Measurements from ENCODE around the gene DLK2. TPM values are rescaled to one million over a fixed set of nuclear protein-coding genes. Genes with fewer than 3 reads are reported as not detected.
"Not testable (repeated sequence)": the region's sequence is repeated elsewhere in the genome, so short reads cannot be mapped to it uniquely, and the experiment has no call there.

The DLK2 gene
- total and polyA plus RNA-seq, 2 experiments from 2014 or later = 0.21 to 0.47 TPM

DNA sequence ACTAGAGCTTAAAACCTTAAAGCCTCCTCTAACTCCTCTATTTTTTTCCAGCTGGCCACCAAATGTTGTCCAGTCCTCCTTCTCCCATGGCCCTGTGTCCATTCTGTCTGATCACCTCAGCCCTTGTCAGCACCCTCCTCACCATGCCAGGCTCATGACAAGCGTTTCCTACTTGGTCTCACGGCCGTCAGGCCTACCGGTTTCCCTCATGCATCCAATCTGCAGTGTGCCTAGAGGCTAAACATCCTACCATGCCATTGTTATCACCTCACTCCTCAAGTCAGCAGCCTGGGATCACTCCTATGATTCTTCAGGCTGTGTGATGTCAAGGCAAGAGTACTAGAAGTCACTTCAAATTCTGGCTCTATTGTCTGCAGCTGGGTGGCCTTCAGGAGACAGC, 12.4 kb upstream of the DLK2 start:
- H3K4me3 ChIP-seq = no peak overlapping the region
- no peaks in the 10 kb centered on the region for H3K9me2 ChIP-seq (ENCODE audit: insufficient read depth)
- no peak for ATAC-seq
- Mint-ChIP-seq H3K27me3 (ENCODE audit: insufficient read depth, low read depth, poor library complexity) (peaks cover 4% of the 10 kb centered on the region), H3K4me1 (peaks cover 5% of the 10 kb centered on the region), H3K27ac (no peak overlapping the region), H3K9me3 (no peaks in the 10 kb centered on the region), H3K4me3 (no peak overlapping the region), H3K36me3 (ENCODE audit: low read depth) (no peaks in the 10 kb centered on the region)
- H3K27ac ChIP-seq (ENCODE audit: low read depth) = no peak overlapping the region
- H4K20me1 ChIP-seq (replicated peaks; ENCODE audit: insufficient read depth) = no peaks in the 10 kb centered on the region
- TF ChIP-seq, protein P1, sequence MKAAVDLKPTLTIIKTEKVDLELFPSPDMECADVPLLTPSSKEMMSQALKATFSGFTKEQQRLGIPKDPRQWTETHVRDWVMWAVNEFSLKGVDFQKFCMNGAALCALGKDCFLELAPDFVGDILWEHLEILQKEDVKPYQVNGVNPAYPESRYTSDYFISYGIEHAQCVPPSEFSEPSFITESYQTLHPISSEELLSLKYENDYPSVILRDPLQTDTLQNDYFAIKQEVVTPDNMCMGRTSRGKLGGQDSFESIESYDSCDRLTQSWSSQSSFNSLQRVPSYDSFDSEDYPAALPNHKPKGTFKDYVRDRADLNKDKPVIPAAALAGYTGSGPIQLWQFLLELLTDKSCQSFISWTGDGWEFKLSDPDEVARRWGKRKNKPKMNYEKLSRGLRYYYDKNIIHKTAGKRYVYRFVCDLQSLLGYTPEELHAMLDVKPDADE (IDR thresholded peaks at IDR 0.05) = no peak
- TF ChIP-seq, protein P2, sequence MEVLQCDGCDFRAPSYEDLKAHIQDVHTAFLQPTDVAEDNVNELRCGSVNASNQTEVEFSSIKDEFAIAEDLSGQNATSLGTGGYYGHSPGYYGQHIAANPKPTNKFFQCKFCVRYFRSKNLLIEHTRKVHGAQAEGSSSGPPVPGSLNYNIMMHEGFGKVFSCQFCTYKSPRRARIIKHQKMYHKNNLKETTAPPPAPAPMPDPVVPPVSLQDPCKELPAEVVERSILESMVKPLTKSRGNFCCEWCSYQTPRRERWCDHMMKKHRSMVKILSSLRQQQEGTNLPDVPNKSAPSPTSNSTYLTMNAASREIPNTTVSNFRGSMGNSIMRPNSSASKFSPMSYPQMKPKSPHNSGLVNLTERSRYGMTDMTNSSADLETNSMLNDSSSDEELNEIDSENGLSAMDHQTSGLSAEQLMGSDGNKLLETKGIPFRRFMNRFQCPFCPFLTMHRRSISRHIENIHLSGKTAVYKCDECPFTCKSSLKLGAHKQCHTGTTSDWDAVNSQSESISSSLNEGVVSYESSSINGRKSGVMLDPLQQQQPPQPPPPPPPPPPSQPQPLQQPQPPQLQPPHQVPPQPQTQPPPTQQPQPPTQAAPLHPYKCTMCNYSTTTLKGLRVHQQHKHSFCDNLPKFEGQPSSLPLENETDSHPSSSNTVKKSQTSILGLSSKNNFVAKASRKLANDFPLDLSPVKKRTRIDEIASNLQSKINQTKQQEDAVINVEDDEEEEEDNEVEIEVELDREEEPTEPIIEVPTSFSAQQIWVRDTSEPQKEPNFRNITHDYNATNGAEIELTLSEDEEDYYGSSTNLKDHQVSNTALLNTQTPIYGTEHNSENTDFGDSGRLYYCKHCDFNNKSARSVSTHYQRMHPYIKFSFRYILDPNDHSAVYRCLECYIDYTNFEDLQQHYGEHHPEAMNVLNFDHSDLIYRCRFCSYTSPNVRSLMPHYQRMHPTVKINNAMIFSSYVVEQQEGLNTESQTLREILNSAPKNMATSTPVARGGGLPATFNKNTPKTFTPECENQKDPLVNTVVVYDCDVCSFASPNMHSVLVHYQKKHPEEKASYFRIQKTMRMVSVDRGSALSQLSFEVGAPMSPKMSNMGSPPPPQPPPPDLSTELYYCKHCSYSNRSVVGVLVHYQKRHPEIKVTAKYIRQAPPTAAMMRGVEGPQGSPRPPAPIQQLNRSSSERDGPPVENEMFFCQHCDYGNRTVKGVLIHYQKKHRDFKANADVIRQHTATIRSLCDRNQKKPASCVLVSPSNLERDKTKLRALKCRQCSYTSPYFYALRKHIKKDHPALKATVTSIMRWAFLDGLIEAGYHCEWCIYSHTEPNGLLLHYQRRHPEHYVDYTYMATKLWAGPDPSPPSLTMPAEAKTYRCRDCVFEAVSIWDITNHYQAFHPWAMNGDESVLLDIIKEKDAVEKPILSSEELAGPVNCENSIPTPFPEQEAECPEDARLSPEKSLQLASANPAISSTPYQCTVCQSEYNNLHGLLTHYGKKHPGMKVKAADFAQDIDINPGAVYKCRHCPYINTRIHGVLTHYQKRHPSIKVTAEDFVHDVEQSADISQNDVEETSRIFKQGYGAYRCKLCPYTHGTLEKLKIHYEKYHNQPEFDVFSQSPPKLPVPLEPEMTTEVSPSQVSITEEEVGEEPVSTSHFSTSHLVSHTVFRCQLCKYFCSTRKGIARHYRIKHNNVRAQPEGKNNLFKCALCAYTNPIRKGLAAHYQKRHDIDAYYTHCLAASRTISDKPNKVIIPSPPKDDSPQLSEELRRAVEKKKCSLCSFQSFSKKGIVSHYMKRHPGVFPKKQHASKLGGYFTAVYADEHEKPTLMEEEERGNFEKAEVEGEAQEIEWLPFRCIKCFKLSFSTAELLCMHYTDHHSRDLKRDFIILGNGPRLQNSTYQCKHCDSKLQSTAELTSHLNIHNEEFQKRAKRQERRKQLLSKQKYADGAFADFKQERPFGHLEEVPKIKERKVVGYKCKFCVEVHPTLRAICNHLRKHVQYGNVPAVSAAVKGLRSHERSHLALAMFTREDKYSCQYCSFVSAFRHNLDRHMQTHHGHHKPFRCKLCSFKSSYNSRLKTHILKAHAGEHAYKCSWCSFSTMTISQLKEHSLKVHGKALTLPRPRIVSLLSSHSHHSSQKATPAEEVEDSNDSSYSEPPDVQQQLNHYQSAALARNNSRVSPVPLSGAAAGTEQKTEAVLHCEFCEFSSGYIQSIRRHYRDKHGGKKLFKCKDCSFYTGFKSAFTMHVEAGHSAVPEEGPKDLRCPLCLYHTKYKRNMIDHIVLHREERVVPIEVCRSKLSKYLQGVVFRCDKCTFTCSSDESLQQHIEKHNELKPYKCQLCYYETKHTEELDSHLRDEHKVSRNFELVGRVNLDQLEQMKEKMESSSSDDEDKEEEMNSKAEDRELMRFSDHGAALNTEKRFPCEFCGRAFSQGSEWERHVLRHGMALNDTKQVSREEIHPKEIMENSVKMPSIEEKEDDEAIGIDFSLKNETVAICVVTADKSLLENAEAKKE (CRISPR knock-in tag; IDR thresholded peaks at IDR 0.05) = no peak
- TF ChIP-seq CREB1 (CRISPR knock-in tag; IDR thresholded peaks at IDR 0.05; ENCODE audit: low read depth) (no peak), ZNF114 (CRISPR knock-in tag; IDR thresholded peaks at IDR 0.05) (no peak), ZNF331 (CRISPR knock-in tag; IDR thresholded peaks at IDR 0.05; ENCODE audit: low read depth) (no peak), EZH2phosphoT487 (IDR thresholded peaks at IDR 0.05; ENCODE audit: unreplicated experiment) (no peak), STAT1 (IDR thresholded peaks at IDR 0.05; ENCODE audit: unreplicated experiment) (no peak), NANOG (IDR thresholded peaks at IDR 0.05; ENCODE audit: borderline replicate concordance) (no peak), JUNB (IDR thresholded peaks at IDR 0.05; ENCODE audit: unreplicated experiment) (no peak)
- TF ChIP-seq, protein P3, sequence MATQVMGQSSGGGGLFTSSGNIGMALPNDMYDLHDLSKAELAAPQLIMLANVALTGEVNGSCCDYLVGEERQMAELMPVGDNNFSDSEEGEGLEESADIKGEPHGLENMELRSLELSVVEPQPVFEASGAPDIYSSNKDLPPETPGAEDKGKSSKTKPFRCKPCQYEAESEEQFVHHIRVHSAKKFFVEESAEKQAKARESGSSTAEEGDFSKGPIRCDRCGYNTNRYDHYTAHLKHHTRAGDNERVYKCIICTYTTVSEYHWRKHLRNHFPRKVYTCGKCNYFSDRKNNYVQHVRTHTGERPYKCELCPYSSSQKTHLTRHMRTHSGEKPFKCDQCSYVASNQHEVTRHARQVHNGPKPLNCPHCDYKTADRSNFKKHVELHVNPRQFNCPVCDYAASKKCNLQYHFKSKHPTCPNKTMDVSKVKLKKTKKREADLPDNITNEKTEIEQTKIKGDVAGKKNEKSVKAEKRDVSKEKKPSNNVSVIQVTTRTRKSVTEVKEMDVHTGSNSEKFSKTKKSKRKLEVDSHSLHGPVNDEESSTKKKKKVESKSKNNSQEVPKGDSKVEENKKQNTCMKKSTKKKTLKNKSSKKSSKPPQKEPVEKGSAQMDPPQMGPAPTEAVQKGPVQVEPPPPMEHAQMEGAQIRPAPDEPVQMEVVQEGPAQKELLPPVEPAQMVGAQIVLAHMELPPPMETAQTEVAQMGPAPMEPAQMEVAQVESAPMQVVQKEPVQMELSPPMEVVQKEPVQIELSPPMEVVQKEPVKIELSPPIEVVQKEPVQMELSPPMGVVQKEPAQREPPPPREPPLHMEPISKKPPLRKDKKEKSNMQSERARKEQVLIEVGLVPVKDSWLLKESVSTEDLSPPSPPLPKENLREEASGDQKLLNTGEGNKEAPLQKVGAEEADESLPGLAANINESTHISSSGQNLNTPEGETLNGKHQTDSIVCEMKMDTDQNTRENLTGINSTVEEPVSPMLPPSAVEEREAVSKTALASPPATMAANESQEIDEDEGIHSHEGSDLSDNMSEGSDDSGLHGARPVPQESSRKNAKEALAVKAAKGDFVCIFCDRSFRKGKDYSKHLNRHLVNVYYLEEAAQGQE (IDR thresholded peaks at IDR 0.05; ENCODE audit: unreplicated experiment) = no peak
- H3K27me3 ChIP-seq (ENCODE audit: insufficient read depth) = no peaks in the 10 kb centered on the region
- H3F3A ChIP-seq (replicated peaks; ENCODE audit: low read depth) = no peaks in the 10 kb centered on the region
- no peaks in the 10 kb centered on the region for H3K79me2 ChIP-seq (replicated peaks; ENCODE audit: insufficient read depth)
- DNase-seq (ENCODE audit: low spot score) = no peak
- H3K36me3 ChIP-seq (ENCODE audit: insufficient read depth) = no peaks in the 10 kb centered on the region
- H2AFZ ChIP-seq = no peak overlapping the region
- no peaks in the 10 kb centered on the region for H3K4me1 ChIP-seq (ENCODE audit: insufficient read depth)
- no peak overlapping the region for H3K4me2 ChIP-seq

DNA sequence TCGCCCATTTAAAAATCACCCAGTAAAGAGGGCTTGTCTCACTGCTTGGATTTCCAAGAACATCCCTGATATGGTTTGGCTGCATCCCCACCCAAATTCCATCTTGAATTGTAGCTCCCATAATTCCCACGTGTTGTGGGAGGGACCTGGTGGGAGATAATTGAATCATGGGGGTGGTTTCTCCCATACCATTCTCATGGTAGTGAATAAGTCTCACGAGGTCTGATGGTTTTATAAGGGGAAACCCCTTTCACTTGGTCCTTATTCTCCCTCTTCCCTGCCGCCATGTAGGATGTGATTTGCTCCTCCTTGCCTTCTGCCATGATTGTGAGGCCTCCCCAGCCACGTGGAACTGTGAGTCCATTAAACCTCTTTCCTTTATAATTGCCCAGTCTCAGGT, 11.9 kb upstream of the DLK2 start:
- H3K4me2 ChIP-seq; H4K20me1 ChIP-seq (replicated peaks; ENCODE audit: insufficient read depth); H3K27me3 Mint-ChIP-seq (ENCODE audit: insufficient read depth, low read depth, poor library complexity); H3K27ac ChIP-seq (ENCODE audit: low read depth); H3F3A ChIP-seq (replicated peaks; ENCODE audit: low read depth); H3K9me3 Mint-ChIP-seq; H3K27me3 ChIP-seq (ENCODE audit: insufficient read depth); H3K36me3 Mint-ChIP-seq (ENCODE audit: low read depth); H3K4me1 Mint-ChIP-seq; H3K27ac Mint-ChIP-seq; H3K9me2 ChIP-seq (ENCODE audit: insufficient read depth); H3K4me1 ChIP-seq (ENCODE audit: insufficient read depth); H3K4me3 Mint-ChIP-seq; H2AFZ ChIP-seq; H3K36me3 ChIP-seq (ENCODE audit: insufficient read depth); H3K4me3 ChIP-seq; ATAC-seq; DNase-seq (ENCODE audit: low spot score); H3K79me2 ChIP-seq (replicated peaks; ENCODE audit: insufficient read depth): not testable (repeated sequence)

Data from GM23338 (cell line).